ENCODE measurements around the gene B4GALT5. TPM values are rescaled to one million over a fixed set of nuclear protein-coding genes. Genes with fewer than 3 reads are reported as not detected.
A peak's percentile ranks its signal among the peaks of the same experiment; 100 is the strongest.

Gene B4GALT5
- total RNA-seq, 2 experiments from 2014 or later = 28.1 to 30.9 TPM

- Mint-ChIP-seq H3K9me3 (ENCODE audit: low read depth) (no peaks in the 10 kb centered on the region), H3K4me1 (peaks cover 23% of the 10 kb centered on the region), H3K4me3 (no peak overlapping the region), H3K27ac (no peak overlapping the region), H3K36me3 (peaks cover 44% of the 10 kb centered on the region), H3K27me3 (no peaks in the 10 kb centered on the region)
- ATAC-seq = no peak
- CTCF ChIA-PET = interaction anchor here (0.9 kb wide), 1 partner anchor 21 kb away, joined by 3 read pairs; no protein-coding TSS in a partner anchor
- no peak for DNase-seq
Measured at GRCh38 chr20:49646126-49646525, 67.6 kb downstream of the B4GALT5 start.

- peaks cover 25% of the 10 kb centered on the region for H3K4me1 Mint-ChIP-seq
- peaks cover 51% of the 10 kb centered on the region for H3K36me3 Mint-ChIP-seq
- CTCF ChIA-PET = no interaction called here
- H3K27ac Mint-ChIP-seq = no peak overlapping the region
- no peak overlapping the region for H3K4me3 Mint-ChIP-seq
- no peaks in the 10 kb centered on the region for H3K27me3 Mint-ChIP-seq
- H3K9me3 Mint-ChIP-seq (ENCODE audit: low read depth) = no peaks in the 10 kb centered on the region
- ATAC-seq (no peak), DNase-seq (no peak)
Measured at GRCh38 chr20:49644980-49645565, 68.6 kb downstream of the B4GALT5 start.

GRCh38 chr20:49642816-49643215, 70.9 kb downstream of the B4GALT5 start:
- CTCF ChIA-PET = interaction anchor here (0.8 to 1.9 kb wide), 6 partner anchors 13 to 203 kb away, joined by 3 to 6 read pairs (median 4); no protein-coding TSS in a partner anchor
- no peak overlapping the region for H3K4me3 Mint-ChIP-seq
- DNase-seq = no peak
- H3K36me3 Mint-ChIP-seq = peaks cover 52% of the 10 kb centered on the region
- H3K27me3 Mint-ChIP-seq = no peaks in the 10 kb centered on the region
- H3K9me3 Mint-ChIP-seq (ENCODE audit: low read depth) = no peaks in the 10 kb centered on the region
- peaks cover 25% of the 10 kb centered on the region for H3K4me1 Mint-ChIP-seq
- H3K27ac Mint-ChIP-seq = peak overlapping the region; percentile 84
- ATAC-seq = no peak

GRCh38 chr20:49641683-49642656, 71.7 kb downstream of the B4GALT5 start:
- Mint-ChIP-seq H3K4me1 (peaks cover 25% of the 10 kb centered on the region), H3K27me3 (no peaks in the 10 kb centered on the region), H3K9me3 (ENCODE audit: low read depth) (no peaks in the 10 kb centered on the region), H3K36me3 (peaks cover 50% of the 10 kb centered on the region), H3K4me3 (no peak overlapping the region), H3K27ac (peak overlapping the region; percentile 84)
- DNase-seq (peak; percentile 71), ATAC-seq (peak; percentile 96)
- CTCF ChIA-PET = interaction anchor here (0.6 to 1.9 kb wide), 6 partner anchors 11 to 204 kb away, joined by 3 to 6 read pairs (median 3); no protein-coding TSS in a partner anchor

- H3K27ac Mint-ChIP-seq = no peak overlapping the region
- no peak overlapping the region for H3K4me3 Mint-ChIP-seq
- H3K27me3 Mint-ChIP-seq = no peaks in the 10 kb centered on the region
- CTCF ChIA-PET = interaction anchor here (2.7 kb wide), 1 partner anchor 27 kb away, joined by 10 read pairs; no protein-coding TSS in a partner anchor
- DNase-seq = no peak
- H3K36me3 Mint-ChIP-seq = peaks cover 48% of the 10 kb centered on the region
- ATAC-seq = no peak
- H3K9me3 Mint-ChIP-seq (ENCODE audit: low read depth) = no peaks in the 10 kb centered on the region
- H3K4me1 Mint-ChIP-seq = peaks cover 24% of the 10 kb centered on the region
Measured at GRCh38 chr20:49637046-49637637, 76.5 kb downstream of the B4GALT5 start.

GRCh38 chr20:49636447-49636846, 77.2 kb downstream of the B4GALT5 start:
- Mint-ChIP-seq H3K4me1 (peaks cover 21% of the 10 kb centered on the region), H3K4me3 (no peak overlapping the region), H3K36me3 (peaks cover 45% of the 10 kb centered on the region), H3K9me3 (ENCODE audit: low read depth) (no peaks in the 10 kb centered on the region), H3K27me3 (no peaks in the 10 kb centered on the region), H3K27ac (no peak overlapping the region)
- ATAC-seq = no peak
- CTCF ChIA-PET = interaction anchor here (1.1 to 2.7 kb wide), 3 partner anchors 8 to 166 kb away, joined by 3 to 10 read pairs (median 3); no protein-coding TSS in a partner anchor
- DNase-seq = no peak

GRCh38 chr20:49635866-49636265, 77.8 kb downstream of the B4GALT5 start:
- H3K4me1 Mint-ChIP-seq = peaks cover 17% of the 10 kb centered on the region
- no peaks in the 10 kb centered on the region for H3K27me3 Mint-ChIP-seq
- no peak overlapping the region for H3K4me3 Mint-ChIP-seq
- peak; percentile 55 for DNase-seq
- no peaks in the 10 kb centered on the region for H3K9me3 Mint-ChIP-seq (ENCODE audit: low read depth)
- CTCF ChIA-PET = interaction anchor here (1.1 to 1.2 kb wide), 3 partner anchors 8 to 166 kb away, joined by 3 read pairs; no protein-coding TSS in a partner anchor
- peak; percentile 65 for ATAC-seq
- peaks cover 41% of the 10 kb centered on the region for H3K36me3 Mint-ChIP-seq
- H3K27ac Mint-ChIP-seq = peak overlapping the region; percentile 66

GRCh38 chr20:49635166-49635565, 78.5 kb downstream of the B4GALT5 start:
- CTCF ChIA-PET = interaction anchor here (1.1 to 1.2 kb wide), 4 partner anchors 9 to 211 kb away, joined by 3 to 6 read pairs (median 3); no protein-coding TSS in a partner anchor
- Mint-ChIP-seq H3K36me3 (peaks cover 36% of the 10 kb centered on the region), H3K4me1 (peaks cover 17% of the 10 kb centered on the region), H3K9me3 (ENCODE audit: low read depth) (no peaks in the 10 kb centered on the region), H3K27me3 (no peaks in the 10 kb centered on the region), H3K4me3 (no peak overlapping the region), H3K27ac (no peak overlapping the region)
- no peak for DNase-seq
- ATAC-seq = no peak

- no peak overlapping the region for H3K4me3 Mint-ChIP-seq
- H3K36me3 Mint-ChIP-seq = peaks cover 31% of the 10 kb centered on the region
- no peak for ATAC-seq
- H3K4me1 Mint-ChIP-seq = peaks cover 17% of the 10 kb centered on the region
- no peak for DNase-seq
- no peak overlapping the region for H3K27ac Mint-ChIP-seq
- H3K9me3 Mint-ChIP-seq (ENCODE audit: low read depth) = no peaks in the 10 kb centered on the region
- H3K27me3 Mint-ChIP-seq = no peaks in the 10 kb centered on the region
- CTCF ChIA-PET = interaction anchor here (1.0 kb wide), 1 partner anchor 36 kb away, joined by 3 read pairs; no protein-coding TSS in a partner anchor
Measured at GRCh38 chr20:49634116-49634515, 79.6 kb downstream of the B4GALT5 start.

- Mint-ChIP-seq H3K36me3 (peaks cover 31% of the 10 kb centered on the region), H3K27ac (no peak overlapping the region), H3K27me3 (no peaks in the 10 kb centered on the region), H3K9me3 (ENCODE audit: low read depth) (no peaks in the 10 kb centered on the region), H3K4me1 (peaks cover 17% of the 10 kb centered on the region), H3K4me3 (no peak overlapping the region)
- CTCF ChIA-PET = interaction anchor here (1.0 kb wide), 1 partner anchor 36 kb away, joined by 3 read pairs; no protein-coding TSS in a partner anchor
- ATAC-seq (no peak), DNase-seq (no peak)
Measured at GRCh38 chr20:49633643-49634042, 80.0 kb downstream of the B4GALT5 start.

- ATAC-seq (no peak), DNase-seq (no peak)
- Mint-ChIP-seq H3K9me3 (ENCODE audit: low read depth) (no peaks in the 10 kb centered on the region), H3K27ac (no peak overlapping the region), H3K36me3 (peaks cover 32% of the 10 kb centered on the region), H3K27me3 (no peaks in the 10 kb centered on the region), H3K4me1 (peaks cover 19% of the 10 kb centered on the region), H3K4me3 (no peak overlapping the region)
- CTCF ChIA-PET = interaction anchor here (1.0 kb wide), 1 partner anchor 37 kb away, joined by 3 read pairs; no protein-coding TSS in a partner anchor
Measured at GRCh38 chr20:49633023-49633422, 80.7 kb downstream of the B4GALT5 start.

GRCh38 chr20:49631856-49632418, 81.7 kb downstream of the B4GALT5 start:
- DNase-seq (no peak), ATAC-seq (no peak)
- no peaks in the 10 kb centered on the region for H3K27me3 Mint-ChIP-seq
- H3K9me3 Mint-ChIP-seq (ENCODE audit: low read depth) = no peaks in the 10 kb centered on the region
- peaks cover 24% of the 10 kb centered on the region for H3K4me1 Mint-ChIP-seq
- CTCF ChIA-PET = no interaction called here
- no peak overlapping the region for H3K27ac Mint-ChIP-seq
- peaks cover 29% of the 10 kb centered on the region for H3K36me3 Mint-ChIP-seq
- H3K4me3 Mint-ChIP-seq = no peak overlapping the region
